ENCODE results near the gene CEACAM19. TPM values are rescaled to one million over a fixed set of nuclear protein-coding genes. Genes with fewer than 3 reads are reported as not detected.

CEACAM19 gene
- total and polyA plus RNA-seq, 2 of the 8 experiments (the other 6 are each of a cell fraction or from before 2014, with no cell fraction given) = 3.1 to 3.4 TPM

- Histone ChIP-seq H3K79me2 (ENCODE audit: control insufficient read depth in 1 of 2, insufficient read depth in 2 of 2, low read length in 2 of 2) (no peaks in the 10 kb centered on the region; a peak in 1 of 4 replicates), H3K4ac (replicated peaks; ENCODE audit: insufficient read length, low read depth, low read length) (no peak overlapping the region), H3K56ac (replicated peaks; ENCODE audit: insufficient read length, low read depth, low read length) (no peak overlapping the region), H2BK20ac (ENCODE audit: low read length) (no peak overlapping the region), H2BK120ac (replicated peaks; ENCODE audit: low read depth, low read length) (no peak overlapping the region), H3K4me1 (replicated peaks in 1 of 4; ENCODE audit: control insufficient read depth in 3 of 4, insufficient read depth in 4 of 4, low read length in 3 of 4) (peaks cover 0 to 2% (median 1%) of the 10 kb centered on the region in 4 experiments; a peak in 2 of 7 replicates), H3K4me3 (ENCODE audit: extremely low read depth in 1 of 4, insufficient read depth in 2 of 4, low read depth in 3 of 4, low read length in 4 of 4) (no peak overlapping the region), H2BK15ac (ENCODE audit: low read length) (no peak overlapping the region), H2BK12ac (ENCODE audit: low read depth, low read length) (no peak overlapping the region), H3K23ac (ENCODE audit: insufficient read length) (no peak overlapping the region), H3K27ac (ENCODE audit: low read depth, low read length) (no peak overlapping the region), H3K14ac (ENCODE audit: insufficient read length) (no peak overlapping the region), H3K18ac (ENCODE audit: extremely low read depth, low read length) (no peak overlapping the region), H3K9ac (replicated peaks in 1 of 4; ENCODE audit: extremely low read depth in 1 of 4, low read depth in 3 of 4, low read length in 3 of 4) (no peak overlapping the region), H4K91ac (replicated peaks; ENCODE audit: insufficient read length, low read length) (no peak overlapping the region), H2BK5ac (ENCODE audit: low read depth, low read length) (no peak overlapping the region), H3K36me3 (ENCODE audit: control insufficient read depth in 2 of 4, insufficient read depth in 4 of 4, low read length in 3 of 4) (no peaks in the 10 kb centered on the region), H3K9me3 (ENCODE audit: insufficient read depth in 2 of 2, low read depth in 1 of 2, low read length in 1 of 2) (no peaks in the 10 kb centered on the region), H3K27me3 (replicated peaks in 1 of 4; ENCODE audit: control insufficient read depth in 3 of 4, extremely low read depth in 1 of 4, insufficient read depth in 3 of 4, low read length in 3 of 4) (peaks cover 0 to 8% (median 6%) of the 10 kb centered on the region in 4 experiments; a peak in 6 of 7 replicates), H4K5ac (ENCODE audit: insufficient read length, low read depth, low read length) (no peak overlapping the region), H2AFZ (ENCODE audit: low read length) (no peak overlapping the region), H4K8ac (ENCODE audit: extremely low read depth, insufficient read depth, low read length) (no peak overlapping the region), H2AK5ac (ENCODE audit: low read depth, low read length) (no peak overlapping the region), H3K23me2 (ENCODE audit: low read depth, low read length) (peaks cover 3% of the 10 kb centered on the region; the same call in 1 of the 2 replicates), H3K4me2 (ENCODE audit: insufficient read depth in 1 of 2, low read depth in 2 of 2, low read length in 2 of 2) (no peak overlapping the region), H3K79me1 (ENCODE audit: low read depth, low read length) (no peaks in the 10 kb centered on the region), H4K20me1 (replicated peaks in 1 of 2; ENCODE audit: control insufficient read depth in 1 of 2, insufficient read depth in 2 of 2, low read length in 2 of 2) (peaks cover 2% of the 10 kb centered on the region in 2 experiments)
- 89% methylated on average over 3 of the region's 3 CpGs; no CpG with 5 or more reads in 1 of the 2 experiments for WGBS, 2 experiments (ENCODE audit: extremely low coverage in 1 of 2, insufficient coverage in 1 of 2, insufficient read length in 1 of 2, insufficient replicate concordance in 2 of 2, low coverage in 1 of 2, low lambda C conversion rate in 2 of 2, missing lambda C conversion rate in 1 of 2)
- POLR2A ChIA-PET (ENCODE audit: partially characterized antibody) = interaction anchor here (1.1 kb wide), 1 partner anchor 48 kb away, joined by 3 read pairs; no protein-coding TSS in a partner anchor
- TF ChIP-seq GTF2F1 (IDR thresholded peaks at IDR 0.05; ENCODE audit: borderline replicate concordance, low read depth, low read length) = no peak
- TF ChIP-seq JUND (IDR thresholded peaks at IDR 0.05; ENCODE audit: low read length) = no peak
- no peak for TF ChIP-seq ZNF274 (IDR thresholded peaks at IDR 0.05; ENCODE audit: borderline replicate concordance, extremely low read depth, low read length)
- FAIRE-seq = no peak
- CTCF ChIA-PET (ENCODE audit: partially characterized antibody) = interaction anchor here (0.8 to 2.2 kb wide), 7 partner anchors 15 to 70 kb away, joined by 3 to 6 read pairs (median 3); no protein-coding TSS in a partner anchor
- no peak for DNase-seq (ENCODE audit: low read depth in 1 of 2, low spot score in 2 of 2)
Observed at GRCh38 chr19:44640518-44640917, 30.8 kb upstream of the CEACAM19 start.
